HG03565 (cell line): ENCODE results near the gene CREB5.

ENCODE experiments used
- ATAC-seq: cut with Tn5 transposase; IDR thresholded peaks from one replicate; pipeline ENCODE4 v1.9.1; 2021; ENCODE audit warnings: mild to moderate bottlenecking, moderate library complexity; ENCODE audit not compliant: unreplicated experiment

CREB5 gene

DNA sequence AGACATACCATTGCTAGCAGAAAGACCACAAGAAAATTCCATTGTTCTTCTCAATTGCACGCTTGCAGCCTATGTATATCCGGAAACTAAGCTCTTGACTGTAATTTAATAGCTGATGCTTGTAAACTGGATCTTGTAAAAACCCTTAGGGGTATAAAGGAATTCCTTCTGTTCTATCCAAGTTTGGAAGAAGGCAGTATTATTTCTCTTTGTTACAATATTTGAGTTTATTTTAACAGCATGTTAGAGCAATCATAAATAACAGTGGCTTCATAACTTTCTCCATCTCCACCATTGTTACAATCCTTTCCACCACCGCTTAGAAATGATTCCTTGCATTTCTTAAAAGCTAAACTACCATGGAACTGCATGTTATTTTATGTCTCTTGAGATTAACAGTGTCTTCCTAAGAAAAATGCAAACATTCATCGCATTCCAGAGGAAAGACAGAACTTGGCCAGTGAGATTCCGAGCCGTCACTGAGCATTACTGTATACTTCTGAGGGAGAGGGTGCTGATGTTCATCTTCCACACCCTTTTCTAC lies 453.4 kb downstream of the CREB5 start:
- ATAC-seq = no peak

DNA sequence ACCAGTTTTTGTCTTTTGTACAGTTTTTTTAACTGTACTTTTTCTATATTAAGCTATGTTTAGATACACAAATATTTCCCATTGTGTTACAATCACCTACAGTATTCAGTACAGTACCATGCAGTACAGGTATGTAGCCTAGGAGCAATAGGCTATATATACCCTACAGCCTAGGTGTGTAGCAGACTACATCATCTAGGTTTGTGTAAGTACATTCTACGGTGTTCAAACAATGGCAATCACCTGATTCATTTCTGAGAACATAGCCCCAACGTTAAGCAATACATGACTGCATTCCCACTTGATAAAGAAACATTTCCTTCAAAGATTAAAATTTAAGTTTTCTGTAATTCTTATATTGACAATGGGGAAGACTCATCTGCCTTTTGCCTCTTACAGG lies 456.4 kb downstream of the CREB5 start:
- ATAC-seq = no peak

DNA sequence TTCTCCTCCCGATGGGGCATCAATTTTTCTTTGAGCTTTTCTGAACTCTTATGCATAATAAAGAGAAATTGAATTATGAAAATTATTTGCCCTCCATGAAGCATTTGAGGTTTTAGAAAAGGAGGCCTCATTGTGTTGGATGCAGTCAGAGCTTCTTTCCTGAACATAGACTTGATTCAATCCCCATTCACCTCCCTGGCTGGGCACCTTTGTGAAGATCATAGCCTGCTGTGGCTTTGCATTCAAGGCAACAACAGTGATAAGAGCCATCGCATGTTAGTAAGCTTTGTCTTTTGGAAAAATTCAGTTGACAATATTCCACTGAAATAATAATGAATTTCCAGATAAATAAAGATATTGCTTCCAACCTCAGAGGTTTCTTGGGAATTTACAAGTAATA lies 458.8 kb downstream of the CREB5 start:
- ATAC-seq = no peak

DNA sequence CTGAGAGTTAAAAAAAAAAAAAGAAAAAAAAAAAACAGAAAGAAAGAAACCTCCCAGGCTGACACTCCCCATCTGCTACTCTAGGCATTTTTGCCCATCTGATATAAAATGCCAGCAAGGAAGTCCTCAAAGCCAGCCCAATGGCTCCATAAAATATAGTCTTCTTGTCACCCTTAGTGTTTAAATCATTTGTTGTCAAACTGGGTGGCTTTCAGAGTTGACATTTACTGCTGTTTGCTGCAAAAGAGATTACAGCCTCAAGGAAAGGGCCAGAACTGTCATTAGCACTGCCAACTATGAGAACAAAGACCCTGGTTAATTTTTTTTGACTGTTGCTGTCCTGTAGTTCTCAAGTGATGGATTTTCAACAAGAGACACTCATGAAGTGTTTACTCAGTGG lies 459.3 kb downstream of the CREB5 start:
- ATAC-seq = no peak

DNA sequence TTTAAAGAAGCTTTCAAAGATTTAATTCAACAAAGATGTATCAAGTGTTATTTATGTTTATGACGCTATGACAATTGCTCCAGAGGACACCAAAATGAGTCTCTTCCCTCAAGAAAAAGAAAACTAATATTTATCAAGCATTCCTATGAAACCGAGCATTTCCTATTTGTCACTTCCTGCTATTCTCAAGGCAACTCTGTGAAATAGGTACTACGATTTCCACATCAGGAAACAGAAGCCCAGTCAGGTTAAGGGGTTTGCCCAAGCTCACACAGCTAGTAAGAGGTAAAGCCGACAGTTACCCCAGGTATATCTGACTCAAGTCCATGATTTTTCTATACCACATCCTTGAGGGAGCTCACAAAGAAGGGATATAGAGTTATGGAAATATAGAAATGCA lies 459.9 kb downstream of the CREB5 start:
- no peak for ATAC-seq

DNA sequence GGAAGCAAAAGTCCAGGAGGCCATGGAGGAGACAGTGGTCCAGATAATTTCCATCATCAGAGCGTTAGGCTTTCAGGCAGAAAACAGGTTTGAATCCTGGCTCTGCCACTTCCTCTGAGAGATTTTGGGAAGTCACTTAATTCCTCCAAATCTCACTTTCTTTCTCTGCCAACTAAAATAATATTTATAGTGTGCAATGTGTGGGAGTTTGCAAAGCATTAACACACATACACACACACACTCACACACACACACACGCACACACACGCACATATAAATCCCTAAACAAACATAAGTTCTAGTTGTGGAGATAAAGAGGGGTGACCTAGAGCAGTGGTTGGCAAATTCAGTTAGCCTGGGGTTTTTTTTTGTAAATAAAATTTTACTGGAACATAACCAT lies 461.0 kb downstream of the CREB5 start:
- ATAC-seq = no peak

DNA sequence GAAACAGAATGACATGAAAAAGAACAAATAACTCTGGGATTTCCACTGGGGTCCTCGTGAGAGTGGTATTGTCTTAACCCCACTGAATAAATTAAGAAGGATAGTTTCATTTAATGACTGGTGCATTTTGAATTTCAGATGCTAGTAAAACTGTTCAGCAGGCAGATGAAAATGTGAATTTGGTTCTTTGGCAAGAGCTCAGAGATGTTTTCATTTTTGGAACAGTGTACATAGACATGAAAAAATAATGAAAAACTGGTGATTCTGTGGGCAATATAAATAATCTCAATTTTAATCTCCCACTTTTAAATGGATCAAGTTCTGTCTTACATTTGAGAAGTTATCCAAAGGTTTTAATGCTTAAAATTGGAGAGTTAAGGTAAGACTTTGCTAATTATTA lies 461.7 kb downstream of the CREB5 start:
- no peak for ATAC-seq
